Naive thymus-derived CD4-positive, alpha-beta T cell (primary cell): Measurements from ENCODE around the gene NDOR1. TPM values are rescaled to one million over a fixed set of nuclear protein-coding genes. Genes with fewer than 3 reads are reported as not detected.
A peak's percentile ranks its signal among the peaks of the same experiment; 100 is the strongest.

Source experiments
- ATAC-seq: fragments of 150-1000 bp; cut with Tn5 transposase; 2 replicates; pipeline ENCODE4 v1.10.0; 2021; ENCODE audit warnings: mild to moderate bottlenecking, moderate library complexity
- CTCF ChIA-PET: fragments of 350-600 bp; sonication (Branson Sonifier 250); formaldehyde crosslinking; loops from one replicate; lab custom pipeline; 2021; ENCODE audit warnings: antibody characterized with exemption; lab: Charles Lee
- POLR2A ChIA-PET: fragments of 350-600 bp; sonication (Branson Sonifier 250); formaldehyde crosslinking; loops from one replicate; lab custom pipeline; 2021; ENCODE audit warnings: antibody characterized with exemption, inconsistent platforms; lab: Charles Lee
- DNase-seq, 9 donors: peaks; one replicate each; pipeline versions ENCODE4 v3.0.0 to v3.0.0-alpha.2; 2020 to 2022; ENCODE audit warnings: mixed read lengths in 1 of 9
- H3K27ac ChIP-seq: one replicate; pipeline ENCODE4 v1.7.0; 2013; ENCODE audit warnings: mild to moderate bottlenecking, low read depth, low read length, moderate library complexity
- H3K27me3 ChIP-seq, 2 donors: one replicate each; pipeline ENCODE4 v1.7.0; 2013; ENCODE audit warnings: low read length in 2 of 2, mild to moderate bottlenecking in 2 of 2, moderate library complexity in 2 of 2; ENCODE audit not compliant: control insufficient read depth in 2 of 2, insufficient read depth in 2 of 2
- H3K36me3 ChIP-seq, 3 experiments: 1 replicate in 2 of 3; 2 replicates in 1 of 3; pipeline ENCODE4 v1.7.0; 2013; ENCODE audit warnings: low read length in 3 of 3, mild to moderate bottlenecking in 3 of 3, moderate library complexity in 1 of 3; ENCODE audit not compliant: insufficient read depth in 3 of 3, control insufficient read depth in 2 of 3
- H3K4me1 ChIP-seq, 2 donors: one replicate each; pipeline ENCODE4 v1.7.0; 2013; ENCODE audit warnings: low read length in 2 of 2, mild to moderate bottlenecking in 2 of 2, moderate library complexity in 1 of 2; ENCODE audit not compliant: control insufficient read depth in 2 of 2, insufficient read depth in 2 of 2
- H3K4me3 ChIP-seq: 2 replicates; pipeline ENCODE4 v1.7.0; 2013; ENCODE audit warnings: mild to moderate bottlenecking, low read length
- H3K9me3 ChIP-seq, 3 experiments: 1 replicate in 2 of 3; 2 replicates in 1 of 3; pipeline ENCODE4 v1.7.0; 2013; ENCODE audit warnings: low read length in 3 of 3; ENCODE audit not compliant: control insufficient read depth in 2 of 3
- H3K27ac Mint-ChIP-seq, 9 donors: one replicate each; pipeline ENCODE4 v1.8.0; 2020 to 2022; ENCODE audit warnings: mixed read lengths in 9 of 9, mild to moderate bottlenecking in 8 of 9, moderate library complexity in 5 of 9, inconsistent platforms in 2 of 9
- H3K27me3 Mint-ChIP-seq, 5 donors: one replicate each; pipeline ENCODE4 v1.8.0; 2021 to 2022; ENCODE audit warnings: mixed read lengths in 5 of 5, mild to moderate bottlenecking in 1 of 5
- H3K36me3 Mint-ChIP-seq, 5 donors: one replicate each; pipeline ENCODE4 v1.8.0; 2020 to 2022; ENCODE audit warnings: mixed read lengths in 5 of 5, mild to moderate bottlenecking in 3 of 5, inconsistent platforms in 1 of 5
- H3K4me1 Mint-ChIP-seq, 7 donors: one replicate each; pipeline ENCODE4 v1.8.0; 2020 to 2022; ENCODE audit warnings: mixed read lengths in 7 of 7, mild to moderate bottlenecking in 3 of 7, inconsistent platforms in 1 of 7
- H3K4me3 Mint-ChIP-seq, 10 donors: one replicate each; pipeline ENCODE4 v1.8.0; 2020 to 2022; ENCODE audit warnings: mild to moderate bottlenecking in 10 of 10, mixed read lengths in 10 of 10, moderate library complexity in 6 of 10, inconsistent platforms in 2 of 10
- H3K9me3 Mint-ChIP-seq, 11 donors: one replicate each; pipeline ENCODE4 v1.8.0; 2020 to 2022; ENCODE audit warnings: mixed read lengths in 11 of 11, mild to moderate bottlenecking in 4 of 11, inconsistent platforms in 1 of 11, moderate library complexity in 1 of 11
- intact Hi-C, 2 donors: fragments of 100-400 bp; cut with micrococcal nuclease; formaldehyde crosslinking; loops; one replicate each; pipeline ENCODE4 v1.15.1; 2023
- polyA plus RNA-seq, 2 donors: library from polyadenylated mRNA; unstranded; fragments of 300-500 nt; fragmentation: Illumina TruSeq; gene quantifications; one replicate each; pipeline ENCODE4 v1.2.3, GENCODE V29; 2021
- total RNA-seq, 6 experiments: library from RNA in 5 of 6; stranded (reverse) in 5 of 6; gene quantifications; 1 replicate in 5 of 6; 2 replicates in 1 of 6; pipeline ENCODE4 v1.2.3 and lab custom pipeline; 2021 to 2026

NDOR1 gene
- total RNA-seq: 10 to 100 TPM; 32.2 to 42.0 (median 34.0) TPM
- 10 to 100 TPM in 1 of 2 donors, 1 to 10 TPM in 1; 4.5 to 10.3 TPM for polyA plus RNA-seq
- total RNA-seq (lab: John Stamatoyannopoulos, UW): 39.4 reads per million, percentile 66 among the genes with 10 or more reads in this experiment

DNA sequence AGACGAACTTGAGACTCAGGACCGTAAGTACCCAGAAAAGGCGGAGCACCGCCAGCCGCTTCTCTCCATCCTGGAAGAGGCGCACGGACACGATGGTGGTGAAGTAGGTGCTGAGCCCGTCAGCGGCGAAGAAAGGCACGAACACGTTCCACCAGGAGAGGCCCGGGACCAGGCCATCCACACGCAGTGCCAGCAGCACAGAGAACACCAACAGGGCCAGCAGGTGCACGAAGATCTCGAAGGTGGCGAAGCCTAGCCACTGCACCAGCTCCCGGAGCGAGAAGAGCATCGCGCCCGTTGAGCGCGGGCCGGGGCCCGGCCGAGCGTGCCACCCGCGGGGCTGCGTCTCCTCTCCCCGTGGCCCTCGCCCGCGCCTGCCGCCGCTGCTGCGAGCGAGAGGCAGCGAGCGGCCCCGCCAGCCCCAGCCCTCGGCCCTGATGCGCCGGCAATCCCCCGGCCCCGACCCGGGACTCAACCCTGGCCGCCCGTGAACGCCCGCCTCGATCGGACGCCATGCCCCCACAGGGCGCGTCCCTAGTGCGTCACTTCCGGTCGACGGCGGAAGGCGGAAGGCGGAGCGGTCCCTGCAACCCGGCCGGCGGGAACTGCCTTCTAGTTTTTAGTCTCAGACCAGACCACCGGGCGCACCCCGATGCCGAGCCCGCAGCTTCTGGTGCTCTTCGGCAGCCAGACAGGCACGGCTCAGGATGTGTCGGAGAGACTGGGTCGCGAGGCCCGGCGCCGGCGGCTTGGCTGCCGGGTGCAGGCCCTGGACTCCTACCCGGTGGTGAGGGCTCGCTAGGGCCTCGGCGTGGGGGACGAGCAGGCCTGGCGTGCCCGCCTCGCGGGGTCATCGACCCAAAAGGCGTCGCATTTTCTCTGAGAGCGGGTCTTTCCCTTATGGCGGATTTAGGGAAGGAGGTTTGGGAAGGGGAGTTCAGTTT is at the start of gene NDOR1, which contains the start of gene TMEM203:
Gene NDOR1 (plus strand): TSS at position 575 of the 944 bp plus-strand sequence. CDS start 78 bp downstream, at position 653.
Gene TMEM203 (minus strand): TSS at position 523 of the 944 bp plus-strand sequence. CDS start 234 bp downstream, at position 289.
- Mint-ChIP-seq H3K27ac (peak within 1 kb of the TSS; percentile 87 to 97 (median 93)), H3K9me3 (peaks cover 0 to 7% (median 0%) of the 10 kb centered on the region in 11 donors), H3K27me3 (no peaks in the 10 kb centered on the region), H3K36me3 (peaks cover 0 to 7% (median 2%) of the 10 kb centered on the region in 5 donors), H3K4me3 (peak within 1 kb of the TSS; percentile 90 to 95 (median 92)), H3K4me1 (peaks cover 30 to 57% (median 41%) of the 10 kb centered on the region in 7 donors)
- peak within 1 kb of the TSS; percentile 96 for H3K27ac ChIP-seq
- ATAC-seq (peak; percentile 60), DNase-seq (peak; percentile 84 to 98 (median 91))
- peaks cover 0 to 15% (median 0%) of the 10 kb centered on the region in 3 experiments for H3K36me3 ChIP-seq
- peak within 1 kb of the TSS; percentile 98 for H3K4me3 ChIP-seq
- ChIA-PET CTCF (interaction anchor here (0.7 to 2.1 kb wide), 2 partner anchors 30 to 110 kb away, joined by 3 to 6 read pairs; no protein-coding TSS in a partner anchor), POLR2A (interaction anchor here (1.2 to 9.0 kb wide), 8 partner anchors 9 to 78 kb away, joined by 3 to 136 read pairs (median 6); partner anchors contain the start of genes ANAPC2, CYSRT1, RNF208 and SSNA1)
- H3K27me3 ChIP-seq: no peaks in the 10 kb centered on the region
- intact Hi-C loops: loop anchor here (1.0 to 10.0 kb wide), 7 partner anchors 17 to 261 kb away; partner anchors contain the start of genes ANAPC2 (in 2 of the 2), SSNA1 (in 2 of the 2), TUBB4B (in 2 of the 2) and C8G (in 1 of the 2)
- H3K4me1 ChIP-seq: peaks cover 32 to 35% of the 10 kb centered on the region in 2 donors
- no peaks in the 10 kb centered on the region for H3K9me3 ChIP-seq

DNA sequence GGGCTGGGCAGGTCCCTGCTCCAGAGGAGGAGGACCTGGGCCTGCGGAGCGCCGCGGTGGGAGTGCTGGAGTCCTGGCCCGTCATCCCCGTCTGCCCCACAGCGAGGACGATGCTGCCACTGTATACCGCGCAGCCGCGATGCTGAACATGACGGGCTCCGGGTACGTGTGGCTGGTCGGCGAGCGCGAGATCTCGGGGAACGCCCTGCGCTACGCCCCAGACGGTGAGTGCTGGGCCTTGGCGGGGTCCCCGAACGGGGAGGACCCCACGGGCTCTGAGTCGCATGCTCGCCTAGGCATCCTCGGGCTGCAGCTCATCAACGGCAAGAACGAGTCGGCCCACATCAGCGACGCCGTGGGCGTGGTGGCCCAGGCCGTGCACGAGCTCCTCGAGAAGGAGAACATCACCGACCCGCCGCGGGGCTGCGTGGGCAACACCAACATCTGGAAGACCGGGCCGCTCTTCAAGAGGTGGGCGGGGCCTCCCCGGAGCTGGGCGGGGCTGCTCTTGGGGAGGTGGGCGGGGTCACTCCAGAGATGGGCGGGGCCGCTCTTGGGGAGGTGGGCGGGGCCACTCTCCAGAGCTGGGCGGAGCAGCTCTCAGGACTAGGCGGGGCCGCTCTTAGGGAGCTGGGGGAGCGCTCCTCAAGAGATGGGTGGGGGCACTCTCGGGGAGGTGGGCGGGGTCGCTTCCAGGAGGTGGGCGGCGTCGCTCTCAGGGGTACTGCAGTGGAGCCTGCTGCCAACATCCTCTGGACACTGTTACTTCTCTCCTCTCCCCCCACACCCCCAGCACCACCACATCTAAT is 48.7 kb upstream of the NDOR1 start:
- Histone ChIP-seq H3K27me3 (peaks cover 4 to 24% of the 10 kb centered on the region in 2 donors), H3K4me3 (peak overlapping the region; percentile 41), H3K27ac (no peak overlapping the region), H3K4me1 (peaks cover 0 to 16% of the 10 kb centered on the region in 2 donors), H3K9me3 (no peaks in the 10 kb centered on the region), H3K36me3 (no peaks in the 10 kb centered on the region)
- H3K9me3 Mint-ChIP-seq: peaks cover 0 to 3% (median 0%) of the 10 kb centered on the region in 11 donors
- peak overlapping the region in 8 of 10 donors; percentile 27 to 78 (median 66) for H3K4me3 Mint-ChIP-seq
- ATAC-seq (peak; percentile 88), DNase-seq (peak in 6 of 9 donors; percentile 27 to 77 (median 40))
- no peak overlapping the region for H3K27ac Mint-ChIP-seq
- ChIA-PET CTCF (no interaction called here), POLR2A (interaction anchor here (0.9 to 1.0 kb wide), 2 partner anchors 27 to 30 kb away, joined by 3 read pairs; no protein-coding TSS in a partner anchor)
- H3K36me3 Mint-ChIP-seq: no peaks in the 10 kb centered on the region
- peaks cover 5 to 19% (median 11%) of the 10 kb centered on the region in 7 donors for H3K4me1 Mint-ChIP-seq
- intact Hi-C loops: loop anchor here in 1 of 2 donors (1.0 kb wide), 1 partner anchor 67 kb away; no protein-coding TSS in a partner anchor
- peaks cover 32 to 44% (median 38%) of the 10 kb centered on the region in 5 donors for H3K27me3 Mint-ChIP-seq

DNA sequence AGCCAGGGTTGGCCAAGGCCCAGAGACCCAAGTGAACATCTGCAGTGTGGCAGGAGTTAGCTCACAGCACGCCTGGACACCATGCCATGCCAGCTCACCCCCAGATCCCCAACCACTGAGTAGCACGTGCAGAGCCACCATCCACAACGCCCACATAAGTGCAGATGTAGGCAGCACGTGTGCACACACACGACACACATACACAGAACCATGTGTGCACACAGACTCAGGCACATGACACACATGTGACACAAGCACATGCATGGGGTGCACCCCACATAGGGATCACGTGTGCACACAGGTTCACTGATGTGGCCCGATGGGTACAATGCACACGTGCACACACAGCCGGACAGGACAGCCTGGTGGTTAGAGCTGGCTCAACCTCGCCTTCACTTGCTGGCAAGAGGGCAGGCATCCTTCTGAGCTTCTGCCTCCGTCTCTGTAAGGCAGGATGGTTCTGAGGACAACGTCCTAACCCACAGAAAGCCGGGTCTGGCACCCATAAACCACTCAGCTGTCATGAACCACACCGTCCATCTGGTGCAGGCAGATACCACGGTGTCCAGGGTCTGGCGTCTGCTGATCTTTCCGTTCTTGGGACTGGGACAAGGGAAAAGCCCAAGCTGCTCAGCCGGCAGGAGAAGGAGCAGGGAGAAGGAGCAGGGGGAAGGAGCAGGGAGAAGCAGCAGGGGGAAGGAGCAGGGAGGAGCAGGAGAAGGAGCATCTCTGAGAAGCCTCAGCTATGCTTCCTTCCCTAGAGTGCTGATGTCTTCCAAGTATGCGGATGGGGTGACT is 47.7 kb upstream of the NDOR1 start:
- POLR2A ChIA-PET: interaction anchor here (1.0 kb wide), 1 partner anchor 29 kb away, joined by 3 read pairs; no protein-coding TSS in a partner anchor
- CTCF ChIA-PET: no interaction called here

DNA sequence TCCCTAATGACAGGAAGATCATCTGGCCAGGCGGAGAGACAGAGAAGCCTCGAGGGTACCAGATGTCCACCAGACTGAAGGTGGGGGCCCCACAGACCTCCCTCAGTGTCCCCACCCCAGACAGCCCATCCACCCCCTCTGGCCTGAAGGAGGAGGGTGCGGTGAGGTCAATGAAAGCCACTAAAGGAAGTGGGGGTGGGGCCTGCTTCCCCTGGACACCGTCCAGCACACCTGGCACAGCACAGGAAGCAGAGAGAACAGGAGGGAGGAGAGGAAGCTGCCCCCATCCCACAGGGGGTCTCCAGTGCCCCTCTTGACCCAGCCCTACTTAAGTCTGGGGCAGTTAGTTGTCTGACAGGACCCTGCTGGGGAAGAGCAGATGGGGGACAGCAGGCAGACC is 46.9 kb upstream of the NDOR1 start:
- Histone ChIP-seq H3K27me3 (peaks cover 4 to 24% of the 10 kb centered on the region in 2 donors), H3K4me3 (no peak overlapping the region), H3K9me3 (no peaks in the 10 kb centered on the region), H3K4me1 (peaks cover 0 to 16% of the 10 kb centered on the region in 2 donors), H3K36me3 (no peaks in the 10 kb centered on the region), H3K27ac (no peak overlapping the region)
- H3K27ac Mint-ChIP-seq: no peak overlapping the region
- ChIA-PET CTCF (no interaction called here), POLR2A (no interaction called here)
- intact Hi-C loops: no loop called here
- no peak for ATAC-seq
- H3K27me3 Mint-ChIP-seq: peaks cover 32 to 49% (median 41%) of the 10 kb centered on the region in 5 donors
- no peaks in the 10 kb centered on the region for H3K36me3 Mint-ChIP-seq
- peaks cover 0 to 3% (median 0%) of the 10 kb centered on the region in 11 donors for H3K9me3 Mint-ChIP-seq
- H3K4me3 Mint-ChIP-seq: no peak overlapping the region
- no peak for DNase-seq
- H3K4me1 Mint-ChIP-seq: peaks cover 5 to 19% (median 15%) of the 10 kb centered on the region in 7 donors

More for the DNA sequence above, 47.7 kb upstream of the NDOR1 start:
- Histone ChIP-seq H3K36me3 (no peaks in the 10 kb centered on the region), H3K4me1 (peaks cover 0 to 16% of the 10 kb centered on the region in 2 donors), H3K27ac (no peak overlapping the region), H3K4me3 (no peak overlapping the region), H3K27me3 (peaks cover 4 to 24% of the 10 kb centered on the region in 2 donors), H3K9me3 (no peaks in the 10 kb centered on the region)
- intact Hi-C loops: loop anchor here in 1 of 2 donors (1.0 kb wide), 1 partner anchor 65 kb away; no protein-coding TSS in a partner anchor
- H3K27me3 Mint-ChIP-seq: peaks cover 32 to 45% (median 41%) of the 10 kb centered on the region in 5 donors
- ATAC-seq (no peak), DNase-seq (no peak)
- peak overlapping the region in 5 of 10 donors; percentile 27 to 55 (median 48) for H3K4me3 Mint-ChIP-seq
- peaks cover 0 to 3% (median 0%) of the 10 kb centered on the region in 11 donors for H3K9me3 Mint-ChIP-seq
- H3K27ac Mint-ChIP-seq: no peak overlapping the region
- peaks cover 5 to 19% (median 13%) of the 10 kb centered on the region in 7 donors for H3K4me1 Mint-ChIP-seq
- H3K36me3 Mint-ChIP-seq: no peaks in the 10 kb centered on the region

DNA sequence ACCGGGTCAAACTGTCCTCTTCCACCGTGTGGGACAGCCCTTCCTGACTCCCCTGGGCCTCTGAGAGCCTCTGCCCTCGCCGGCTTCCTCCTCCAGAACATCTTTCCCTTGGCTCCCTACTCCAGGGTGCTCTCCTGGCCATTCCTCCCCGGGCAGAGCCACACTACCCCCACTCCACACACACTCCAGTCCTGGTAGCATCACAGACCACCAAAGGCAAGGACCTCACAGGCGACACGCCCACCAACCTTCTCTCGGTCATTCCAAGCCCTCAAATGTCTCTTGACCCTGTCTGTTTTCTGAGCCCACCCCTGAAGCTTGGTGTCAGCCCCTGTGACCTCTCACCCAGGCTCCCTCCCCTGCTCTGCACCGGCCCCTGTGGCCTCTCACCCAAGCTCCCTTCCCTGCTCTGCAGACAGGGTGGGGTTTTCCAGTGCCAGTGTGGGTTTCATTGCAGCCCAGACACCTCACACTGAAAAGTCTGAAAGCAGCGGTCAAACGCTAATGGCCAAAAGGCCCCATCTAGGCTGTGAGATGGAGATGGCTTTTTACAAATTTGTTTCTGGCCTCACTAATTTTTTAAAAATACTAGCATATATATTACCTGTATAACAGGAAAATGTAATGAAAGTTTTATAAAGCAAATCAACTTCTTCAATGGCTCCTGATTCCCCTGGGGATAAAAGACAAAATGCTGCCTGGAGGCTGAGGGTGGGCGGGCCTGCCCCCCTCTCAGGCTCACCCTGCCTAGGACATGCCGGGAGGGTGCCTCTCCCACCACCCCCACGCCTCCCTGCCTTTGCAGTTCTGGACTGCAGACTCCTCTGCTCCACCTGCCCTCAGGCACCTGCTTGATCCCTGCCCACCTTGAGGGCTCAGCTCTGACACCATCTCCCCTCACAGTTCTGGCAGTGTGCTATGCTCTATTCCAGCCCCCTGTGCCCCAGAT is 46.1 kb upstream of the NDOR1 start:
- Mint-ChIP-seq H3K9me3 (peaks cover 0 to 3% (median 0%) of the 10 kb centered on the region in 11 donors), H3K36me3 (no peaks in the 10 kb centered on the region), H3K4me3 (no peak overlapping the region), H3K4me1 (peaks cover 5 to 19% (median 15%) of the 10 kb centered on the region in 7 donors), H3K27me3 (peaks cover 36 to 51% (median 42%) of the 10 kb centered on the region in 5 donors), H3K27ac (peak overlapping the region in 1 of 9 donors; percentile 10)
- CTCF ChIA-PET: no interaction called here
- Histone ChIP-seq H3K4me1 (peaks cover 0 to 16% of the 10 kb centered on the region in 2 donors), H3K27ac (no peak overlapping the region), H3K9me3 (no peaks in the 10 kb centered on the region), H3K36me3 (no peaks in the 10 kb centered on the region), H3K27me3 (peaks cover 4 to 28% of the 10 kb centered on the region in 2 donors), H3K4me3 (no peak overlapping the region)
- POLR2A ChIA-PET: no interaction called here
- no peak for DNase-seq
- intact Hi-C loops: no loop called here
- ATAC-seq: no peak
